ENCODE data around the gene RBM19. TPM values are rescaled to one million over a fixed set of nuclear protein-coding genes. Genes with fewer than 3 reads are reported as not detected.
A peak's percentile ranks its signal among the peaks of the same experiment; 100 is the strongest.

Gene RBM19
- total and polyA plus RNA-seq, 2 of the 4 experiments (the other 2 are of a cell fraction): 18.7 to 19.2 TPM

GRCh38 chr12:113850309-113851056 lies 115.6 kb downstream of the RBM19 start:
- in situ Hi-C loops (cut with MboI; ENCODE audit: low sequenced_read_pairs): no loop called here
- peaks cover 9% of the 10 kb centered on the region; the same call in 1 of the 2 replicates for H3K9me1 ChIP-seq (ENCODE audit: insufficient read depth, low read length)
- no peak overlapping the region for H3K14ac ChIP-seq (replicated peaks; ENCODE audit: low read depth, low read length)
- H2AK5ac ChIP-seq (ENCODE audit: low read depth, low read length): no peak overlapping the region
- no peak overlapping the region for H2BK15ac ChIP-seq (ENCODE audit: low read depth, low read length)
- H4K8ac ChIP-seq (ENCODE audit: low read depth in 2 of 2, low read length in 2 of 2): no peak overlapping the region
- H2BK20ac ChIP-seq (ENCODE audit: low read depth, low read length): no peak overlapping the region
- H3K56ac ChIP-seq (ENCODE audit: extremely low read depth, insufficient read depth, low read length): no peak overlapping the region
- no peaks in the 10 kb centered on the region for H3K36me3 ChIP-seq (ENCODE audit: control insufficient read depth, insufficient read depth, low read length)
- no peak overlapping the region for H3K23ac ChIP-seq (ENCODE audit: low read depth, low read length)
- ChIA-PET CTCF (no interaction called here), POLR2A (ENCODE audit: unreplicated experiment) (no interaction called here)
- H4K91ac ChIP-seq (ENCODE audit: insufficient read depth, low read depth, low read length): no peak overlapping the region
- H3K27ac ChIP-seq (ENCODE audit: insufficient read depth, low read length): no peak overlapping the region
- H3K4me1 ChIP-seq (ENCODE audit: control insufficient read depth, insufficient read depth, low read length): peaks cover 7% of the 10 kb centered on the region; the same call in 1 of the 2 replicates
- no TSS peak for BruUV-seq (replicated peaks)
- no peak overlapping the region for H2BK120ac ChIP-seq (ENCODE audit: low read depth, low read length)
- H2AFZ ChIP-seq (replicated peaks; ENCODE audit: low read length, poor library complexity): no peak overlapping the region
- H3K79me1 ChIP-seq (ENCODE audit: low read depth in 1 of 2, low read length in 2 of 2): no peaks in the 10 kb centered on the region
- no peak overlapping the region for H3K4me3 ChIP-seq (ENCODE audit: insufficient read depth, low read depth, low read length)
- H3K18ac ChIP-seq (ENCODE audit: low read depth, low read length): no peak overlapping the region
- DNase-seq: peak; percentile 25
- WGBS, 2 experiments (ENCODE audit: extremely low coverage in 2 of 2, insufficient read length in 1 of 2): 80% methylated on average over 1 of the region's 8 CpGs; no CpG with 5 or more reads in 1 of the 2 experiments
- dilution Hi-C loops (cut with HindIII; ENCODE audit: low sequenced_read_pairs, unreplicated experiment): no loop called here
- H2AK9ac ChIP-seq (replicated peaks; ENCODE audit: low read depth, low read length, poor library complexity): no peak overlapping the region
- no peak overlapping the region for H2BK5ac ChIP-seq (ENCODE audit: low read depth, low read length, poor library complexity, severe bottlenecking)
- TF ChIP-seq NFE2L2 (IDR thresholded peaks at IDR 0.05; ENCODE audit: low read depth, low read length) (no peak), BHLHE40 (IDR thresholded peaks at IDR 0.05; ENCODE audit: low read depth, low read length) (no peak), SMC3 (IDR thresholded peaks at IDR 0.05; ENCODE audit: low read depth, low read length) (no peak), USF2 (IDR thresholded peaks at IDR 0.05; ENCODE audit: low read depth, low read length) (no peak), CTCF (conservative IDR thresholded peaks at IDR 0.05; ENCODE audit: low read depth, low read length) (no peak), RFX5 (IDR thresholded peaks at IDR 0.05; ENCODE audit: low read depth, low read length) (no peak), MAFK (IDR thresholded peaks at IDR 0.05; ENCODE audit: low read depth, low read length) (no peak), FOS (IDR thresholded peaks at IDR 0.05; ENCODE audit: low read depth, low read length) (no peak), ELK1 (IDR thresholded peaks at IDR 0.05; ENCODE audit: borderline replicate concordance, low read depth, low read length) (no peak)
- no peaks in the 10 kb centered on the region for H4K20me1 ChIP-seq (ENCODE audit: insufficient read depth, low read length)
- peak; percentile 75 for ATAC-seq (ENCODE audit: low read depth)
- no peaks in the 10 kb centered on the region for H3K27me3 ChIP-seq (ENCODE audit: control insufficient read depth, insufficient read depth, low read length)
- H3K9me3 ChIP-seq (ENCODE audit: control insufficient read depth, insufficient read depth, low read length): no peaks in the 10 kb centered on the region
- H3K4ac ChIP-seq (ENCODE audit: low read depth, low read length): no peak overlapping the region
- H3K4me2 ChIP-seq (ENCODE audit: low read depth, low read length): no peak overlapping the region
- no peak overlapping the region for H3K9ac ChIP-seq (ENCODE audit: low read depth, low read length)
- intact Hi-C loops (cut with micrococcal nuclease): no loop called here
- H4K5ac ChIP-seq (ENCODE audit: low read depth, low read length): no peak overlapping the region
